Heart right ventricle (tissue), 16 donors: ENCODE measurements around the gene C19orf25. TPM values are rescaled to one million over a fixed set of nuclear protein-coding genes. Genes with fewer than 3 reads are reported as not detected.

ENCODE experiments used
- ATAC-seq, 8 donors: fragments of 200-7000 bp; cut with Tn5 transposase; one replicate each; pipeline ENCODE4 v1.9.1; 2020; ENCODE audit warnings: mild to moderate bottlenecking in 8 of 8, moderate library complexity in 8 of 8, moderate number of reproducible peaks in 1 of 8
- DNase-seq, 2 donors: peaks; one replicate each; pipeline ENCODE4 v3.0.0-alpha.2; 2020
- H3K27ac ChIP-seq, 10 donors: fragments of 200-600 bp; sonication (generic) in 2 of 10; one replicate each; pipeline versions ENCODE4 v1.5.0 to v1.8.0; 2020 to 2022; ENCODE audit warnings: mild to moderate bottlenecking in 3 of 10
- H3K27me3 ChIP-seq, 7 donors: fragments of 200-600 bp; one replicate each; pipeline ENCODE4 v1.8.0; 2021 to 2022; ENCODE audit warnings: mild to moderate bottlenecking in 2 of 7
- H3K36me3 ChIP-seq, 9 donors: fragments of 200-600 bp; sonication (generic) in 1 of 9; one replicate each; pipeline versions ENCODE4 v1.5.0 to v1.8.0; 2020 to 2022; ENCODE audit warnings: mild to moderate bottlenecking in 2 of 9
- H3K4me1 ChIP-seq, 9 donors: fragments of 200-600 bp; sonication (generic) in 1 of 9; one replicate each; pipeline versions ENCODE4 v1.5.0 to v1.8.0; 2020 to 2022; ENCODE audit warnings: mild to moderate bottlenecking in 4 of 9
- H3K4me3 ChIP-seq, 10 donors: fragments of 200-600 bp; sonication (generic) in 2 of 10; one replicate each; pipeline versions ENCODE4 v1.5.0 to v1.8.0; 2020 to 2022; ENCODE audit warnings: mild to moderate bottlenecking in 7 of 10, moderate library complexity in 2 of 10
- H3K9me3 ChIP-seq, 11 donors: fragments of 200-600 bp in 10 of 11; sonication (generic) in 2 of 11; one replicate each; pipeline versions ENCODE4 v1.5.0 to v1.8.0; 2013 to 2022; ENCODE audit warnings: mild to moderate bottlenecking in 2 of 11, control low read depth in 1 of 11, moderate library complexity in 1 of 11
- CTCF ChIP-seq, 9 donors: fragments of 200-600 bp; sonication (generic) in 2 of 9; IDR thresholded peaks; one replicate each; pipeline versions ENCODE4 v1.5.0 to v1.8.0; 2021 to 2022; ENCODE audit warnings: antibody characterized with exemption in 9 of 9, mild to moderate bottlenecking in 5 of 9, moderate library complexity in 1 of 9
- WGBS, 2 donors: extraction: QIAGEN DNeasy Blood & Tissue Kit; methylation state at CpG; one replicate each; pipeline ENCODE4 v1.1.7; 2013; ENCODE audit warnings: inconsistent platforms in 1 of 2; 5-methylcytosine and 5-hydroxymethylcytosine counted together
- intact Hi-C, 10 donors: fragments of 100-400 bp; cut with DNase I; formaldehyde crosslinking; loops; one replicate each; pipeline versions ENCODE4 v1.11.1 to v1.14.2; 2022
- polyA plus RNA-seq, 2 donors: library from polyadenylated mRNA; stranded (reverse); fragments of 200-250 nt; gene quantifications; one replicate each; pipeline ENCODE4 v1.2.3, GENCODE V29; 2013
- total RNA-seq, 10 donors: library from RNA; stranded (reverse); fragmentation: NEBNext Ultra II Directional in 3 of 10; extraction: Animal tissue kit (Norgen Biotek cat#: 25700) in 3 of 10; gene quantifications; one replicate each; pipeline versions ENCODE4 v1.2.1 to v1.2.4, GENCODE V29; 2021 to 2023
- donor health status: Arrhythmogenic right ventricular cardiomyopathy.
- donor health status: ischemic (EF 13 %, LVEDD 7.1; RV severe dilation, severe dysfunction).
- donor health status: healthy with polysubstance abuse.
- donor health status: DM: no; HTN: yes; CAD: no.
- donor health status: DM: no; HTN: no; CAD: no.
- donor health status: ischemic (EF 25% LVEDD 6.9; RV normal size, moderate dysfunction).
- donor health status: ischemic (EF 25% LVEDD 5.7; RV mildly dilated, moderate dysfunction).
- donor health status: healthy.
- donor health status: DM: yes; HTN: yes; CAD: no.
- donor health status: Ischemic cardiomyopathy.
- donor health status: ischemic (EF 35%, LVEDD 5.7; RV mildly dilated, moderate dysfunction).
- donor health status: nonischemic (EF 11% LVEDD 7.7; RV severe dilation, severe dysfunction).
- donor health status: DM: yes; HTN: yes; CAD: no.
- donor health status: PGD.
- donor health status: ischemic (EF 29% LVEDD 5.4; RV normal size, mild dysfunction).
- donor health status: nonischemic (EF 23%, LVEDD 6.1; RV moderate dilation, normal function).

Gene C19orf25
- total and polyA plus RNA-seq, 12 donors = 12.7 to 29.8 (median 15.4) TPM

GRCh38 chr19:1503925-1504773 is 25.1 kb upstream of the C19orf25 start:
- ATAC-seq = no peak
- H3K36me3 ChIP-seq = peaks cover 0 to 13% (median 0%) of the 10 kb centered on the region in 9 donors

GRCh38 chr19:1503089-1503924 is 24.3 kb upstream of the C19orf25 start:
- DNase-seq (peak in 1 of 2 donors; percentile 64), ATAC-seq (peak in 3 of 8 donors; percentile 5 to 17 (median 16))
- 6 to 8% methylated on average over 49 of the region's 49 CpGs for WGBS, 2 donors

More at GRCh38 chr19:1503925-1504773, 25.1 kb upstream of the C19orf25 start:
- TF ChIP-seq CTCF (IDR thresholded peaks at IDR 0.05) = no peak
- 65 to 67% methylated on average over 23 of the region's 23 CpGs for WGBS, 2 donors
- H3K27ac ChIP-seq = no peak overlapping the region
- no peak overlapping the region for H3K4me3 ChIP-seq
- H3K27me3 ChIP-seq = peaks cover 0 to 32% (median 18%) of the 10 kb centered on the region in 7 donors
- H3K9me3 ChIP-seq = peaks cover 0 to 6% (median 0%) of the 10 kb centered on the region in 11 donors
- no peak for DNase-seq
- intact Hi-C loops = loop anchor here in 1 of 10 donors (10.0 kb wide), 1 partner anchor 229 kb away; the partner anchor contains the start of gene FAM174C
- peaks cover 0 to 34% (median 13%) of the 10 kb centered on the region in 9 donors for H3K4me1 ChIP-seq

GRCh38 chr19:1502433-1503088 is 23.5 kb upstream of the C19orf25 start:
- ATAC-seq (no peak), DNase-seq (no peak)
- intact Hi-C loops = loop anchor here in 1 of 10 donors (10.0 kb wide), 1 partner anchor 228 kb away; the partner anchor contains the start of gene FAM174C
- Histone ChIP-seq H3K36me3 (peaks cover 0 to 13% (median 0%) of the 10 kb centered on the region in 9 donors), H3K4me3 (no peak overlapping the region), H3K27ac (no peak overlapping the region), H3K9me3 (no peaks in the 10 kb centered on the region), H3K4me1 (peaks cover 0 to 21% (median 9%) of the 10 kb centered on the region in 9 donors), H3K27me3 (peaks cover 0 to 40% (median 24%) of the 10 kb centered on the region in 7 donors)
- TF ChIP-seq CTCF (IDR thresholded peaks at IDR 0.05) = no peak
- 55 to 60% methylated on average over 14 of the region's 14 CpGs for WGBS, 2 donors

More at GRCh38 chr19:1503089-1503924, 24.3 kb upstream of the C19orf25 start:
- H3K9me3 ChIP-seq = peaks cover 0 to under 1% (median 0%) of the 10 kb centered on the region in 11 donors
- peak overlapping the region in 4 of 10 donors; percentile 1 to 18 (median 3) for H3K4me3 ChIP-seq
- peaks cover 0 to 13% (median 0%) of the 10 kb centered on the region in 9 donors for H3K36me3 ChIP-seq
- H3K4me1 ChIP-seq = peaks cover 0 to 26% (median 10%) of the 10 kb centered on the region in 9 donors
- peaks cover 0 to 33% (median 18%) of the 10 kb centered on the region in 7 donors for H3K27me3 ChIP-seq
- peak; percentile 59 to 86 (median 80) for TF ChIP-seq CTCF (IDR thresholded peaks at IDR 0.05)
- H3K27ac ChIP-seq = no peak overlapping the region
- intact Hi-C loops = loop anchor here in 1 of 10 donors (10.0 kb wide), 1 partner anchor 229 kb away; the partner anchor contains the start of gene FAM174C
